NCI-H2029 (cell line): ENCODE measurements around the gene HS3ST6.
"Not testable (repeated sequence)": the region's sequence is repeated elsewhere in the genome, so short reads cannot be mapped to it uniquely, and the experiment has no call there.

Experiments
- DNase-seq: peaks from one replicate; lab custom pipeline; 2025; lab: John Stamatoyannopoulos, UW

Gene HS3ST6

DNA sequence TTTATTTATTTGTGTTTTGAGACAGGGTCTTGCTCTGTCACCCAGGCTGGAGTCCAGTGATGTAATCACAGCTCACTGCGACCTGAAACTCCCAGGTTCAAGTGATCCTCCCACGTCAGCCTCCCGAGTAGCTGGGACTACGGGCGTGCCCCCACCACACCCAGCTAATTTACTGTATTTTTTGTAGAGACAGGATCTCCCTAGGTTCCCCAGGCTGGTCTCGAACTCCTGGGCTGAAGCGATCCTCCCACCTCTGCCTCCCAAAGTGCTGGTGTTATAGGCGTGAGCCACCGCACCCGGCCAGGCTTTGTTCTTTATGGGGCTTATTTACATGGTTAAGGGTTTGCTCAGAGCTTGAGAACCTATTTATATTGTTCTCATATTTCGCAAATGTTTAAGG lies 40.4 kb downstream of the HS3ST6 start:
- DNase-seq, result peak; percentile 87

DNA sequence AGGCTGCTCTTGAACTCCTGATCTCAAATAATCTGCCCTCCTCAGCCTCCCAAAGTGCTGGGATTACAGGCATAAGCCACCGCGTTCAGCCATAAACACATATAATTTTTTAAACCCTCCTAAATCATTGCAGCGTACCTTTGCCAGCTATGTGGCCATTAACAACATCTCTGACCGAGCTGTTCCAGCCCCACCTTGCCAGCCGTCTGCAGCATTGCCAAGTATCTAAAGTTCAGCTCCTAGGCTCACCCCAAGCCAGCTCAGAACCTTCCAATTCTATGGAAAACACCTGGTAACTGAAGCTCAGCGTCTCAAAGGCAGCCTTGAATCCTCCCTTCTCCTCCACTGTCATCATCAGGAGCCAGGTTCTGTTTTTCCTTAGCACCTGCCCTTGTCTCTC lies 41.1 kb downstream of the HS3ST6 start:
- DNase-seq, result no peak

DNA sequence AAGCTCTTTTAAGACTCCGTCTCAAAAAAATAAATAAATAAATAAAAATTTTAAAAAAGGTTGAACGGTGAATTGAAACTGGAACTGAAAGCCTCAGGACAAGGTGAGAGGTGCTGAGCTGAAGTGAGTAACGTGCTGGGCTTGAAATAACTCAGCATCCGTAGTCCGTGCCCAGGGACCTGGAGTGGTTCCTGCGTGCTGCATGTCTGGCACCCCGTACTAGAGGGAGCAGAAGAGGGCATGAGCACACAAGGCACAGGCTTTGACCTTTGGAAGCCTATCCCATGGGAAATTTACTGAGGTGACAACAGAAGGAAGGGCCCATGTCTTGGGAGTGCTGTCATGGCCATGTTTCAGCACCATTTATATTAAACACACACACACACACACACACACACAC lies 41.7 kb downstream of the HS3ST6 start:
- DNase-seq, result no peak

DNA sequence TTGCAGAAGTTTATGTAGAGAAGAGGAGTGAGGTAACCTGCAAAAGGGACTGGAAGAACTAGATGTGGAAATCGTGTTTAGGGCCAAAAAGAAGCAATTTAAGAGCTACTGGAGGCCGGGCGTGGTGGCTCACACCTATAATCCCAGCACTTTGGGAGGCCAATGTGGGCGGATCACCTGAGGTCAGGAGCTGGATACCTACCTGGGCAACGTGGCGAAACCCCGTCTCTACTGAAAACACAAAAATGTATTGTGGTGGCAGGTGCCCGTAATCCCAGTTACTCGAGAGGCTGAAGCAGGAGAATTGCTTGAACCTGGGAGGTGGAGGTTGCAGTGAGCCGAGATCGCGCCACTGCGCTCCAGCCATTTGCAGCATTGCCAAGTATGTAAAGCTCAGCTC lies 42.1 kb downstream of the HS3ST6 start:
- not testable (repeated sequence) for DNase-seq

DNA sequence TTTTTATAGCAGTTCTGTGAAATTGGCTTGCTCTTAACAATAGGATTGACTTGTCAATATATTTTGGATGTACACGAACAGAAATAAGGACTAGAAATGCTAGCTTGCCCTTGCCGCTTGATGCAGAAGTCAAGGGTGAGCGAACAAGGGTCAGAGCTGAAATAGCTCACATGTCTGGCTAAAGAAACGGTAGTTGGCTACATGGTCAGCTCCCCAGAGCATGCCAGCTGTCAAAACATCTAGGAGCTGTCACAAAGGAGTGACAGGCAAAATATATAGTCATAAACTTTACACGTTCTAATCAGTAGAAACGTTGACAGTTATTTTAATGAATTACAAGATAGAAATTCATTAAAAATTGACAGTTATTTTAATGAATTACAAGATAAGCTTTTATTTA lies 43.4 kb downstream of the HS3ST6 start:
- no peak for DNase-seq

DNA sequence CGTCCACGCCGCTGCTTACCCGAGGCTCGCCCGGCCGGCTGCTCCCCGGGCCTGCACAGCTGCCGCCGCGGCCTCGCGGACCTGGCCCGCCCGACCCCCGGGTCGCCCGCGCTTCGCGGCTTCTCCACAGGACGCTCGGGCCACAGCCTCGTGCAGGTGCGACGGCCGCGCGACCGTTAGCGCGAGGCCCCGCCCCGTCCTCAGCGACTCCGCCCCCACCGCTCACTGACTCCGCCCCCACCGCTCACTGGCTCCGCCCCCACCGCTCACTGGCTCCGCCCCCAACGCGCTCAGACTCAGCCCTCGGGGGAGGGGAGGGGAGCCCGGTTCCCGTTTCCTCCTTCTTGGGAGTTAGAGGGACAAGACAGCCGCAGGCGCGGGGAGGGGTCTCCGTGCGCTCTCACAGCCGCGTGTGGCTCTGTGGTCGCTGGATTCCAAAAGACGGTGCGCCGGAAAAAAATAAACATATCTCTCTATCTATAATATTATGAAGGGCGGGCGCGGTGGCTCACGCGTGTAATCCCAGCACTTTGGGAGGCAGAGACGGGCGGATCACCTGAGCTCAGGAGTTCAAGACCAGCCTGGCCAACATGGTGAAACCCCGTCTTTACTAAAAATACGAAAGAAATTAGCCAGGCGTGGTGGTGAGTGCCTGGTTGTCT lies 46.1 kb downstream of the HS3ST6 start, which contains the start of gene MEIOB:
TSS of gene MEIOB (minus strand) at position 191 of the 662 bp plus-strand sequence. CDS start 3,989 bp downstream, outside the sequence.
- DNase-seq, result no peak

DNA sequence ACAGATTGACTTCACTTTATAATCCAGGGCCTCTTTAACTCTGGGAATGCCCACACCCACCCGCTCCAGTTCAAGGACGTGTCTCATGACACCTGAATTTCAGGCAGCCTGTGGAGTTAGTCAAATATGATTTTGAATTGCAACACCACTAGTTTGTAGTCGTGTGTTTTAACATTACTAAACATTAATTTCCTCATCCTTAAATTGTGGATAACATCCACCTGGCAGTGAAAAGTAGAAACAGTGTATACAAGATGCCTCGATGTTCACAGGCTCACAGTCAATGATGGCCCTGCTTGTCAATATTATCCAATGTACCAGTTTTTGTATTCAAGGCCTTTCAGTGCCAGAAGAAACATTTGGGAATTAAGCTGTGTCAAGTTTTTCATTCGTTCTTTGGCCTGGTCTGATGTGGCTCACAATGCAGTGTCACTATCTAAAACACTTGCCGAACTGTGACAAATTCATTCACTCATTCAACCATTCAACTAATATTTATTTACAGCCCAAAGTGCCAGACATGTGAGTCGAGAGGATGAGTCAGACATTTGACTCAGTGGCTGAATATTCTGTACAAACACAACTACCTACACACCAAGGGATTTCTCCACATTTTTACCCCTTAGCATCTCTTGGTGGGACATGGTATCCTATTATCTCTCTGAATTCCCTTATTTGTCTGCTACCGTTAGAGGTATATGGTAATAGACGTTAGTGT lies 47.7 kb downstream of the HS3ST6 start:
- peak; percentile 68 for DNase-seq

DNA sequence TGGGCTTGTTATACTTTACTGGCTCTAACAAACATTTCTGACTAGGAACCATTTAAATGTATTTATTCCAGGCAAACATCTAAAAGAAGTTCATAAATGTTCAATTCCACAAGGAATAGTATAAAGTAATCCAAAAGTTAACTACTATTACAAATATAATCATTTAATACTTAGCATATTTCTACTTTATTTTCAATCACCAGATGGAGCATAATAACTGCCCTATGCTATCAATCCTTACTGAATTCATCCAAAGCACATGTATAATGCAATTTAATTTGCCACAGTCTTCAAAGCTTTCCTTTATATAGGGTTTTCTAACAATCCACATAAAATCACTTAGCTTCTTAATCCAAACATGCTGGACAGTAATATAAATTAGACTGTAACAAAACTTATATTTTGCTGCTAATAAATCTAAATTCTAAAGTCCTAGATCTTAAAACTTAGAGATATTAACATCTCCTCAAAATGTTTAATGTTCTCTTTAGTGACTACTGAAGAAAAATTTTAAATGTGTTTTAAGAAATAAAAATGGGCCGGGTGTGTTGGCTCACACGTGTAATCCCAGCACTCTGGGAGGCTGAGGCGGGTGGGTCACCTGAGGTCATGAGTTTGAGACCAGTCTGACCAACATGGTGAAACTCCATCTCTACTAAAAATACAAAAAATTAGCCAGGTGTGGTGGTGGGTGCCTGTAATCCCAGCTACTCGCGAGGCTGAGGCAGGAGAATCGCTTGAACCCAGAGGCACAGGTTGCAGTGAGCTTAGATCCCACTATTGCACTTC lies 52.1 kb downstream of the HS3ST6 start:
- DNase-seq, result no peak

DNA sequence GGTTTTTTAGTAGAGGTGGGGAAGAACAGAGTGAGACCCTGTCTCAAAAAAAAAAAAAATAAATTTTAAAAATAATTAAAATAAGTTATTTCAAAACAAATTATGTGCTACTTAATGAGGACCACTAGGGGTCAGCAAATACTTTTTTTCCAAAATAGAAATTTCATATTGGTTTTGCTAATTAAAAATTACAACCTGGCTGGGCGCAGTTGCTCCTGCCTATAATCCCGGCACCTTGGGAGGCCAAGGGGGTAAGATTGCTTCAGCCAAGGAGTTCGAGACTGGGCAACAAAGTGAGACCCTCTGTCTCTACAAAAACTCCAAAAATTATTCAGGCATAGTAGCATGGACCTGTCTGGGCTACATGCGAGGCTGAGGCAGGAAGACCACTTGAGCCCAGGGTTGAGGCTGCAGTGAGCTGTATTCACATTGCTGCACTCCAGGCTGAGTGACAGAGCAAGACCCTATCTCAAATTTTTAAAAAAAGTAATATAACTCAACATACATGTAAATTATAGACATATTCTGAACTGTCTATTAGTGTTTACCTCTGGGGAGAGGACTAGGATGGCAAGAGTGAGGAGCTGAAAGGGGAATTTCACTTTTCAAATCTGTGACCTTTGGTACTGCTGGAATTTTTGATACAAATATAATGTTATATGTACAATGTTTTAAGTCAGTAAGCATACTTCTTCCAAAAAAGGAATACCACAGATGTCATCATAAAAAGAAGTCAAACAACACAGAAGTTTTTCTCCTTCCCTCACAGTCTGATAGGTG lies 54.3 kb downstream of the HS3ST6 start:
- DNase-seq, result peak; percentile 23

DNA sequence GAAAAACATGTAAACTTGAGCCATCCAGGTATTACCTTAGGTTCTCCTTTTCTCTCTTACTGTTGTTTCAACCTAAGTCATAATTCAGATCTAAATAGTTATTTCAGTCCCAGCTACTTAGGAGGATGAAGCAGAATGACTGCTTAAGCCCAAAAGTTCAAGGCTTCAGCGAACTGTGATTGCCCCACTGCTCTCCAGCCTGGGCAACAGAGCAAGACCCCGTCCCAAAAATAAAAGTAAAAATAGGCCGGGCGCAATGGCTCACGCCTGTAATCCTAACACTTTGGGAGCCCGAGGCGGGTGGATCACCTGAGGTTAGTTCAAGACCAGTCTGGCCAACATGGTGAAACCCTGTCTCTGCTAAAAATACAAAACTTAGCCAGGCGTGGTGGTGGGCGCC lies 55.8 kb downstream of the HS3ST6 start:
- no peak for DNase-seq

DNA sequence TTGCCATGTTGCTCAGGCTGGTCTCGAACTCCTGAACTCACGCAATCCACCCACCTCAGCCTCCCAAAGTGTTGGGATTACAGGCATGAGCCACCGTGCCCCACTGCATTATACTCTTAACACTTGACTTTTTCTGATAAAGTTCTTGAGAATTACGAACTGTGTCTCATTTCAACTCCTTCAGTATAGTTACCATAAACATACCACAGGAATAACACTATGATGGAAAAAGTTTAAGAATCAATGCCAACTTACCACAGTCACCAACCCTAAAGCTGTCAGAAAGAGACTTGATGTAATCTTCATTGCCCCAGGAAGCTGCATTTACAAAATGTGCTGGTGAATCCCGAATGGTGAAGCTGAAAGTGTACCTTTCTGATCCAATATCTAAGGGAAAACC lies 56.5 kb downstream of the HS3ST6 start:
- no peak for DNase-seq
